NCI-H446 (cell line): ENCODE measurements around the gene LIMS4.
"Not testable (repeated sequence)": the region's sequence is repeated elsewhere in the genome, so short reads cannot be mapped to it uniquely, and the experiment has no call there.

Experiments
- DNase-seq, 2 experiments: peaks; one replicate each; lab custom pipeline; 2025; lab: John Stamatoyannopoulos, UW

The LIMS4 gene, protein sequence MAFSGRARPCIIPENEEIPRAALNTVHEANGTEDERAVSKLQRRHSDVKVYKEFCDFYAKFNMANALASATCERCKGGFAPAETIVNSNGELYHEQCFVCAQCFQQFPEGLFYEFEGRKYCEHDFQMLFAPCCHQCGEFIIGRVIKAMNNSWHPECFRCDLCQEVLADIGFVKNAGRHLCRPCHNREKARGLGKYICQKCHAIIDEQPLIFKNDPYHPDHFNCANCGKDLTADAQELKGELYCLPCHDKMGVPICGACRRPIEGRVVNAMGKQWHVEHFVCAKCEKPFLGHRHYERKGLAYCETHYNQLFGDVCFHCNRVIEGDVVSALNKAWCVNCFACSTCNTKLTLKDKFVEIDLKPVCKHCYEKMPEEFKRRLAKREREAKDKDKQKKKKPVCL

DNA sequence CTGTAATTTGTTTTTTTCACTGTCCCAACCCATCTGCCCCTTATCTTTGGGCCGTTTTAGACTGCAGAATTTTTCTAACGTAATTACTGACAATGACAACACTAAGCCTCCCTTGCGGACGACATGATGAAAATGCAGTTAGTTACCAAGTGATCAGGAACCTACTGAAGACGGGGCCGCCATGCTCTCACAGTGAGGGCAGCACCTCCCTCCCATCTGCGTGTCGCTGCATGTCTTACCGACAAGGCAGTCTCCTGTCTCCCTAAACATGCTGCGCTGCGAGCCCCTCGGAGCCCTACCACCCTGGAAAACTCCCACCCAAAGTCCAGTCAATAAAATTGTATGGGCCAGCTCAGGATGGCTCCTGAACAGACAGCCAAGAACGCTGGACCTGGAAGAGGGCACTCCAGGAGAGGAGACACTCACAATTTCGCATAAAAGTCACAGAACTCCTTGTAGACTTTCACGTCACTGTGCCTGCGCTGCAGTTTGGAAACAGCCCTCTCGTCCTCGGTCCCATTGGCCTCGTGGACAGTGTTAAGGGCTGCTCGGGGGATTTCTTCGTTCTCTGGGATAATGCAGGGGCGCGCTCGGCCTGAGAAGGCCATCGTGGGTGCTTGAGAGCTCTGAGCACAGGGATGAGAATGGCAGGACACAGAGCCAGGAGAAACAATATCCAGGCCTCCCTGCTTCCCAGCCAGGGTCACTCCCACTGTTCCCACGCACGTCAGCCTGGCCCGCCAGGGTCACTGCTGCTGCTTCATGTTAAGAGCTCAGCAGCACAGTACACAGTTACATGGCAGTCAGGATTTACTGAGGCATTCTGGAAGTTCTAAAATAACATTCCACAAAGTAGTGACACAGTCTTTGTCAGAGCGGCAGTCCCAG, at the start of gene LIMS4:
Gene LIMS4 (minus strand): TSS at position 646 of the 888 bp plus-strand sequence. CDS start 38 bp downstream, at position 608.
- DNase-seq, result not testable (repeated sequence)

DNA sequence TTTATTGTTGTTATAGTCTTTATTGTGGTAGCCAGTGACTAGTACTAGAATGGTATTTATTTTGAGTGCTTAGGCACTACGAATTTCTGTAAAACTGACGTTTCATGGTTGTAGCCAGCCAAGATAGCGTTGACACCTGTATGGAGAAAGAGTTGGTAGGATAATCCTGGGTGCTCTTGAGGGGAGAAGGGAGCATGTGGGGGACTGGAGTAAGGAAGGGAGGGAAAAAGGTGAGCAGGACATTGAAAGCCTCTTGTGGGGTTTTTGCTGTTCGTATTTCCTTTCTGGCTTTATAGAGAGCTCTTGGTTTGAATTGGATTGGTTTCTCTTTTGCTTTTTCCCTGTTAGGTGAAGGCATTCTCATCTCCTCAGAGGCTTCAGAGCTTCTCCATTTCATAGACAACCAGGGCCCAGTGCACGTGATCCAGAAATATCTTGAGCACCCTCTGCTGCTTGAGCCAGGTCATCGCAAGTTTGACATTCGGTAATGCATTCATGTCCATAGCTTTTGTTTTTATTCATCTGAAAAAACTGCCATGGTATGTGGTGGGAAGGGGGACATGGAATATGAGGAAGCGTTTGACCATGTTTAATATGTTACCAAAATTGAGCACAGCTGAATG, 27.2 kb upstream of the LIMS4 start:
- not testable (repeated sequence) for DNase-seq

DNA sequence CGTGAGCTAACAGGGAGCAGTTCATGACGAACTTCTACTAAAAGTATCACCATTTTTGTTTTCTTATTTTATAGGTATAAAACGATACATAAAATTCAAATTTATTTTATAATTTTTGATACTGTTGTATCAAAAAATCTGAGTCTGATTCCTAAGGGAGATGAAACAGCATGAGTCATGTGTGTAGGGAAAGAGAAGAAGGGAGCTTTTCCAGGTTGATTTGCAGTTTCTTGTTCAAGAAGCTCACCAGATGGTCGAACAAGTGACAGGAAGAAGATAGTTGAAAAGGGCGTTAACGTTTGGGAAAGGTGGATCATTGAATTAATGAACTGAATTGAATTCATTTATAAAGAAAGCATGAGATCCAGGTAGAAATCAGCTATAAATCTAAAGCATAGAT, 23.4 kb upstream of the LIMS4 start:
- not testable (repeated sequence) for DNase-seq

DNA sequence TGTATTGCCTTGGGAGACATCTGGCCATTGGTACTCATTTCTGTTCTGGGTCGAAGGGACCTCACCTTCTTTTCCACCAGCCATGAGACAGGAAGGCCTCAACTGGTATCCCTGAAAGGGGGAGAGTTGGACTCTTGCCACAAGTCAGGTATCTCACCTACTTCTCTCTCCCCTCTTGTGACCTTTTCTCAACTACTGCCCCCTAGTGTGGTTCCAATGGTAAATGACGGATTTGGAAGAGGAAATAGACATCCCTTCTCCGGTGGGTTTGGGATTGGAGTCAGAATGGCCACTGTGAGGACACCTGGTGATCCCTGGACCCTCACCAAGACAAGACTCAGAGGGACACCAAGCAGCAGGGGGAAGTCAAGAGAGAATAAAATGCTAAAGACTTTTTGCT, 21.9 kb upstream of the LIMS4 start:
- DNase-seq, result not testable (repeated sequence)

DNA sequence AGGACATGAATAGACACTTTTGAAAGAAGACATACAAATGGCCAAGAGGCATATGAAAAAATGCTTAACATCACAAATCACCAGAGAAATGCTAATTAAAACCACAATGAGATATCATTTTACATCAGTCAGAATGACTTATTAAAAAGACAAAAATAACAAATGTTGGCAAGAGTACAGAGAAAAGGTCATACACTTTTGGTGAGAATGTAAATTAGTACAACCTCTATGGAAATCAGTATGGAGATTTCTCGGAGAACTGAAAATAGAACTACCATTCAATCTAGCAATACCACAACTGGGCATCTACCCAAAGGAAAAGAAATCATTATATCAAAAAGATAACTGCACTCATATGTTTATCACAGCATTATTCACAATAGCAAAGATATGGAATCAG, 16.4 kb upstream of the LIMS4 start:
- DNase-seq, result not testable (repeated sequence)

DNA sequence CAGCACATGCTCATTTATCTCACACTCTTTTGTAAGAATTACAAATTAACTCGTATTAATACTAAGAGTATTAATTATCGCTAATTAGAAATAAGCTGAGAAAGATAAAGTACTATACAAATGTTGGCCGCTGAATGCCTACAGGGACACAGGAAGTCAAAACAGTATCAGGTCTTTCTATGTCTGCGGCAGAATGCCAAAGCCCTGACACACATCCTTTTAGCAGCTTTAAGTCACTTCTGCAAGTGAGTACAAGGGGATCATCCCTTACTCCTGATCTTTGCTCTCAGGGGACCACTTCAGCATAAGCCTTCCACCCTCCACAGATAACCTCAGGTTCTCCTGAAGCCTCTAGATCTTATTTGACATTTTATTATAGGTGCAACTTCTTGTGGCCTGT, 10.1 kb upstream of the LIMS4 start:
- DNase-seq, result not testable (repeated sequence)

DNA sequence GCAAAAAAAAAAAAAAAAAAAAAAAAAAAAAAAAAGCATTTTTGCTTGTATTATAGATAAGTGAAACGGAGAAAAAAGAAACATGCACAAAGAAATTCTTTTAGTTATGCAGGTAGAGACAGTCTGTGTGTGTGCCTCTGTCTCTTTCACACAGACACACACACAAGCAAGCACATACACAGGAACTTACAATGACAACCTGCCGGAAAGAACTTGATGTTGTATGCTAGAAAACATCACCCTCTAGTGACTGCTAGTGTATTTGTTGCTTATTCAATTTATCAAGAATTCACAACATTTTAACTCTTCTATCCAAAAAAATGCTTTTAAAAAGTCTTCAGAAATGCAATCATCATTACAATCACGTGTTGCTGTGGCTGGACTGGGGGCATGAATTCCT, 8.6 kb upstream of the LIMS4 start:
- not testable (repeated sequence) for DNase-seq

DNA sequence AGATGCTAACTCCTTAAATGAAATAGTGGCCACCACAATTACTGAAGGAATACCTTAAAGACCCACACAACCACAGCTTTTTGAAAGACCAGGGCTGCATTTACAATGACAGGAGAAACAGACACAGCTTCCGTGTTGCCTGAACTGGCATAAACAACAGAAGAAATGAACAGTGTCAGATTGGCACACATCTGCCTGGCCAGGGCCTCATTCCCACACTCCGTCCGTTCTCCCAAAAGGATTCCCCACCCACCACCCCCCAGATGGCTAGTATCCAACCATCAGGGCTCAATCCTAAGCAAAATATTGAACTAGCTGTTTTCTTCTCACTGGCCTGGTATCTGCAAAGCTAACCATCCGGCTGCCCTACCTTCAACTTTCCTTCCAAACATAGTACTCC, 7.5 kb upstream of the LIMS4 start:
- DNase-seq, result not testable (repeated sequence)

DNA sequence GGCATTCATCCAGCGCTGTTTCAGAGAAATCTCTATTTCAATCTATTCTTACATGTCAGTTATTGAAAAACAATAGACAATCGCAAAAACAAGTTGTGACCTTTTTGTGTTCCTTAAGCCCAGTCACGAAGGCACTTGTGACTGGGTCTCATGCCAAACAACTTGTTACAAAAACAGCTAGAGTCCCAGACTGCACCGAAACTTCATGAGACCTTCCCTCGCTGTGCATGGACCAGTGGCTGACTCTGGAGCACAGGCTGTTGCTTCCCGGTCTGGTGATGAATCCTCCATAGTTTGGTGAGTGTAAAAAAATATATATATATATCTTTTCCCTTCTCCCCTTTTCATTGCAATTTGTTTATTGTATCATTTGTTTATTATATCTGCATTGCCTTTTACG, 4.8 kb upstream of the LIMS4 start:
- DNase-seq, result not testable (repeated sequence)

DNA sequence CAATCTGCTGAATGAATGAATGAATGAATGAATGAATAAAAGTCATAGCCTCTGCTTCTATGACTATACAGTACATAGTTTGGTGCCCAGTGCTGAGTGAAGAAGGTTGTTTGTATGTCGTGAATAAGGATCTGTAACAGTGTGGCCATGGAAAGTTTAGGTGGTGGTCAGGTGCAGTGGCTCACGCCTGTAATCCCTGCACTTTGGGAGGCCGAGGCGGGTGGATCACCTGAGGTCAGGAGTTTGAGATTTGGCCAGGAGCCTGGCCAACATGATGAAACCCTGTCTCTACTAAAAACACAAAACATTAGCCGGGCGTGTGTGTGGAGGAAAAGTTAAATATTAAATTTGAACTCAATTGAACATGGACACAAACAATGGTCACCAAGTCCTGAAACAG, 4.3 kb upstream of the LIMS4 start:
- DNase-seq, result not testable (repeated sequence)

DNA sequence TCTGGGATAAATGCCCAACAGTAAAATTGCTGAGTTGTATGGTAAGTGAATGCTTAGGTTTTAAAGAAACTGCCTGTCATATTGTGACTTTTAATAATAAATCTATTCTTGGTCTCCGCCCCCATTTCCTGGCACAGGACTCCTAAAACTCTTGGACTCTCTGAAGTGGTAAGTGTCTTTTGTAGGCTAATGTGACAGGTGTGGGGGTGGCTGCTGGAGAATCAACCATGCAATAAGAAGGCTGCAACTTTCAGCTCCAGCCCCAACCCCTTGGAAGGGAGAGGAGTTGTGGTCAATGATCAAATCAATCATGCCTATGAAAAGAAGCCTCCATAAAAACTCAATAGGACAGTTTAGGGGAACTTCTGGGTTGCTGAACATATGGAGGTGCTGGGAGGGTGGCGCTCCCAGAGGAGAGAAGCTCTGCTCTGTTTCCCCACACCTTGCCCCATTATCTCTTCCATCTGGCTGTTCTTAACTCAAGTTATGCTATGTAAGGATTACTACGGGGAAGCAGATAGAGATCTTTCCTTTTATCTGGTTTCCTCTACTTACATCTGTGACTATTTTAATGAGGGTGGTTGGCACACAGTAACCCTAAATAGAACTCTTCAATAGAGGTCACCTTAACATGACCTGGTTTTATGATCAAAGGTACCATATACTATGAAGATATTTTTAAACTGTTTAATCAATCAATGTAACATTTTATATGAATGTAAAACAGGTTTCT, 3.2 kb upstream of the LIMS4 start:
- DNase-seq, result not testable (repeated sequence)

DNA sequence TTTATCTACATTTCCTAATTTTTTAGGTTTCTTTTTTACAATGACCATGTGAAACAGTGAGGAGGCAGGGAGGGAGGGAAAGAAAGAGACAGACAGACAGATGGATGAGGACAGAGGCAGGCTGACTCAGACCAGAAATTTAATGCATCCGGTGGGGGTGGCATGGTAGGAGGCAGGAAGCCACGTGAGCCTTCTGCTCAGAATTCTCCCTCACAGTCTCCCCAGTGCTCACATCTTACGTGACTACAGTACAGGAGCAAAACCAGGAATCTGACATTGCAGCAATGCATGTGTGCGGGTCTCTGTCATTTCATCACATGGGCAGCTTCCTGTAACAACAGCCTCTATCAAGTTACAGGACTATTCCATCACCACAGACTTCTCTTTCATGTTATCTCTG, 2.3 kb upstream of the LIMS4 start:
- DNase-seq, result not testable (repeated sequence)

DNA sequence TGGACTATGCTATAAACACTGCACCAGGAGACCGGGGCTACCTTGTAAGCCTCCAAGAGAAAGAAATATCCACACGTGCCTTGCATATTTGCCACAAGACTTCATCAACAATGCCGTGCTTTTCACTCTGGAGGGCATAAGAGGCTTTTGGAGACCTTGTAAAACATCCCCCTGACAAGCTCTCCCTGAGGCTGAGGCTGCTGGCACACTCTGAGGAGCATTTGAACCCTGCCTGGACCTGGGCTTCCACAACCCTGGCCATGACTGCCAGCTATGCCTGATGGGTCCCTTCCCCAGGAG, 393 bp upstream of the LIMS4 start:
- not testable (repeated sequence) for DNase-seq

DNA sequence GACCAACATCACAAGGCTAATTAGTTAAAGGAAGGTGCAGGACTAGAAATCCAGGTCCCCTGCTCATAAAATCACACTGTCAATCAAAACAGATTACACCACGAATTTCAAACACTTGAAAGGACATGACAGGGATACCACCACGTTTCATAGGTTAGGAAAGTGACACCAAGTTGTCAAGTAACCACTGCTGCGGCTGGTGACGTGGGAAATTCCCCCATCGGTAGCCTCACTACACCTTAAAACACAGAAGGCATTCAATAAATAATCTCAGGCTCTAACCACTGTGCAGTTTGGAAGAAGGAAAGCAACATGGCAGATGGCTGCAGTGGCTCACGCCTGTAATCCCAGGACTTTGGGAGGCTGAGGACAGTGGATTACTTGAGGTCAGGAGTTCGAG, 3.7 kb downstream of the LIMS4 start:
- not testable (repeated sequence) for DNase-seq

DNA sequence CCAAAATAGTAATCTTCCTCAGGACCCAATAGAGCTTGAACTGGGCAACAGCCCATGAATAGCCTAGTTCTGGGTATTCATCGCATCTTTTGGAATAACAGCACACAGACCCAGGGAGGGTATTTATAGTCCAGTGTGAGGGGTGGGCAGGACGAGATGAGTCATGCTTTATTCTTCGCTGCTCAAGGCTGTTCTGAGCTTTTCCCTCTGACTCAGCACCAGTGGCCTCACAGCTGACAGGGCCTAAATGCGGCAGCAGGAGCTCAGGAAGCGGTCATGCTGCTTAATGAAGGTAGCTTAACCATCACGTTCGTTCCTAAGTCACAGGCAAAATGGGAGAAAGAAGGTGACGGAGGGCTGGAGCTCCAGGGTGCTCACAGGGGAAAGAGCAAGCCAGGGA, 7.3 kb downstream of the LIMS4 start:
- not testable (repeated sequence) for DNase-seq

DNA sequence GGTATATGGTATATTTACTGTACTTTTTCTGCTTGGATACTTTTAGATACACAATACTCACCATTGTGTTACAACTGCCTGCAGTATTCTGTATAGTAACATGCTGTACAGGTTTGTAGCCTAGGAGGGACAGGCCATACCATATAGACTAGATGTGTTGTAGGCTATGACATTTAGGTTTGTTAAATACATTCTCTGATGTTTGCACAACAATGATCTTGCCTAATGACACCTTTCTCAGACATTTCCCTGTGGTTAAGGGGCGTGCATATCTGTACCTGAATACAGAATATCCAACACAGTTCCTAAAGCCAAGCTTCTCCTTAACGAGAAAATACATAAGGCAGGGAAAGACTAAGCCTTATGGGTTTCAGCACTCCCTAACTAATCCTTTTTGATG, 10.2 kb downstream of the LIMS4 start:
- DNase-seq, result not testable (repeated sequence)

DNA sequence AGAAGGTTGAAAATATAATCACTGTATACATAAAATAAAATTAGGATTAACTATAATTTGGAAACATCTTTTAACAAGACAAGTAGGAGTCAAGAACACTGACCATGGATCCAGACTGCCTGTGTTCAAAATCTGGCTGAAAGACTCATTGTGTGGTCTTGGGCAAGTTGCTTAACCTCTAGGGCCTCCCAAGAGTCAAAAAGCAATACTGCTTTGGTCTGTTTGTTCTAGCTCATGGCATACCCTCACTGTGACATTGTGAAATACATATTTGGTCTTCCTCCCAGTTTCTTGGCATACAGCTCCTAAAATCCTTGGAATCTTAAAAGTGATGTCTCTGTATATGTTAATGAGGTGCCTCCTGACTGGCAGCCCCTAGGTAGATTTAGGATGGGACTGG, 12.3 kb downstream of the LIMS4 start:
- not testable (repeated sequence) for DNase-seq

DNA sequence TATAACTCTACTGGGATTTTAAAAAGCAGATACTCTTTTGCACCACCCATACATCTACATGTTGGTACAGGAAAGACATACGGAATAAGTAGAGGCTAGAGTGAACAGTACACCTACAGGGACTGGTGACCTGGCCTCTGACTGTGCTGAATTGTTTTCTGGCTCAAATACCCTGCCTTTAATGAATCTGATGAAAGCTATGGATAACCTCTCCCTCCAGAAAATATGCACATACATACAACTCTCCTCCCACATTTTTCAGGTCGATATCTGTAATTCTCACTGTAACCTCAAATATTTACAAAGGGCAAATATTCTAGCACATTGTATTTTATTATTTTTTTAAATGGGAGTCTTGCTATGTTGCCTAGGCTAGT, 15.4 kb downstream of the LIMS4 start:
- not testable (repeated sequence) for DNase-seq

DNA sequence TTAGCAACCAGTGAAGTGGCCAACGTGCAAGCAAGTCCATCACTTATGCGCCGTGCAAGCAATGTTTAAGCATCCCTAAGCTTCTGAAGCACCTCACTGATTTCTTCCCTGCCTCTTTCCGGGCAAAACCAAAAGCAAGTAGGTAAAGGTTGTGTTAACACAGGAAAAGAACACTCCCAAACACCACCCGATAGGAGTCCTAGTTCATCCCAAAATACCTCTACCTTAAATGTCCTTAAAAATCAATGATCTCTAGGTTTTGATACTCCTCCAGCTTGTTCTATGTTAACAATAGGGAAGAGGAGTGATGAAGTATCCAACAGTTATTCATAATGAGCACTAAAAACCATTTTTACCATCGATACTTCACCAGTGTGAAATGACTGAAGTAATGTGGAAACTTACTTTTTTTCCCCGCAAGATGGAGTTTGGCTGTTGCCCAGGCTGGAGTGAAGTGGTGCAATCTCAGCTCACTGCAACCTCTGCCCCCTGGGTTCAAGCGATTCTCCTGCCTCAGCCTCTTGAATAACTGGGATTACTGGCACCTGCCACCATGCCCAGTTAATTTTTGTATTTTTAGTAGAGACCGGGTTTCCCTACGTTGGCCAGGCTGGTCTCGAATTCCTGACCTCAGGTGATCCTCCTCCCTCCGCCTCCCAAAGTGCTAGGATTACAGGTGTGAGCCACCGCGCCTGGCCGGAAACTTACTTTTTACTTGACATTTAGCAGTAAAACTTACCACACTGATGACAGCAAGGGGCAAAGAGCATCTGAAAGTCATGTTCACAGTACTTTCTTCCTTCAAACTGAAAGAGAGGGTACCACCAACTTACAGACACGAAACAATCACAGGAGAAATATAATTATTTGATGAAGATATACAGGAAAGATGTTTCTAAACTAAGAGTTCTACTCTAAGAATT, 16.1 kb downstream of the LIMS4 start:
- DNase-seq, result not testable (repeated sequence)

DNA sequence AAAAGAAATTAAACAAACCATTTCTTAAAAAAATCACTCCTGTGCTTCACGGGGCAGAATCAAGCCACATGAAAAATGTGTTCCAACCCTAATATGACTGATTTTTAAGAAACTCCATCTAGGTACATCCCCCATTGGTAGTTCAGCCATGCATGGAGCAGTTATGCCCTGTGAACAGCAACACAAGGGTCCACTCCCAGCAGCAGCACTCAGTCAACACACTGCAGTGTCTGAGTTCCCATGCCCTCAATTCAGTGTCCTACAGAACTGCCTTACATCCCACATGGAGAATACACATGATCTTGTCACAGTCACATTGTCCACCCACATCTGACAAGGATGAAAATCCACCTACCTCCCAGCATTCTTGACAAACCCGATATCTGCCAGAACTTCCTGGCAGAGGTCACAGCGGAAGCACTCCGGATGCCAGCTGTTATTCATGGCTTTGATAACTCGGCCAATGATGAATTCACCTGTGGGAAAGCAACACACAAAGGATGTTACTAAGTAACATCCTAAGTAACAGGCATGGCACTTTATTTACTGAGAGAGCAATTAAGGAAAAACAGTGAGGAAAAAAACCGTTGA, 17.4 kb downstream of the LIMS4 start:
- DNase-seq, result not testable (repeated sequence)
